Peyer's patch (tissue), 4 donors: ENCODE data around the gene PPP1R13B. TPM values are rescaled to one million over a fixed set of nuclear protein-coding genes. Genes with fewer than 3 reads are reported as not detected.

Experiments used
- DNase-seq, 3 donors: peaks; one replicate each; pipeline ENCODE4 v3.0.0-alpha.2; 2017 to 2019
- H3K27ac ChIP-seq, 4 donors: fragments of 200-600 bp; sonication (generic); one replicate each; pipeline ENCODE4 v1.5.1; 2016 to 2019
- H3K27me3 ChIP-seq, 2 donors: fragments of 200-600 bp; sonication (generic); one replicate each; pipeline ENCODE4 v1.5.1; 2019
- H3K36me3 ChIP-seq, 3 donors: fragments of 200-600 bp; sonication (generic); one replicate each; pipeline ENCODE4 v1.5.1; 2016 to 2019
- H3K4me1 ChIP-seq, 4 donors: fragments of 200-600 bp; sonication (generic); one replicate each; pipeline ENCODE4 v1.5.1; 2016 to 2019
- H3K4me3 ChIP-seq, 4 donors: fragments of 200-600 bp; sonication (generic); 1 replicate in 3 of 4; 2 replicates in 1 of 4; pipeline ENCODE4 v1.5.1; 2016 to 2019; ENCODE audit warnings: mild to moderate bottlenecking in 1 of 4
- H3K9me3 ChIP-seq, 4 donors: fragments of 200-600 bp; sonication (generic); one replicate each; pipeline ENCODE4 v1.5.1; 2016 to 2019; ENCODE audit warnings: mild to moderate bottlenecking in 1 of 4
- CTCF ChIP-seq, 6 experiments: fragments of 450-650 bp in 4 of 6; fragments of 200-600 bp in 2 of 6; sonication (generic) in 1 of 6; IDR thresholded peaks; one replicate each; pipeline ENCODE4 v1.5.1; 2017 to 2019; ENCODE audit warnings: antibody characterized with exemption in 6 of 6, mild to moderate bottlenecking in 3 of 6, moderate library complexity in 1 of 6
- POLR2A ChIP-seq, 2 donors: fragments of 450-650 bp; IDR thresholded peaks; one replicate each; pipeline ENCODE4 v1.5.1; 2017; ENCODE audit warnings: antibody characterized with exemption in 2 of 2, mild to moderate bottlenecking in 2 of 2, moderate library complexity in 2 of 2
- total RNA-seq, 4 donors: library from RNA; depleted of rRNA; stranded (reverse); fragments of >200 nt; gene quantifications; one replicate each; pipeline ENCODE4 v1.1.0, GENCODE V29; 2016

The PPP1R13B gene
- total RNA-seq, 4 donors from 2014 or later = 30.5 to 78.3 (median 54.0) TPM

GRCh38 chr14:103705504-103706284, 141.7 kb downstream of the PPP1R13B start:
- DNase-seq = no peak
- Histone ChIP-seq H3K9me3 (no peaks in the 10 kb centered on the region), H3K36me3 (peaks cover 0 to 38% (median 0%) of the 10 kb centered on the region in 3 donors), H3K4me3 (no peak overlapping the region), H3K4me1 (peaks cover 0 to 7% (median 3%) of the 10 kb centered on the region in 4 donors), H3K27ac (peak overlapping the region in 2 of 4 donors; percentile 48 to 59), H3K27me3 (no peaks in the 10 kb centered on the region)
- TF ChIP-seq POLR2A (IDR thresholded peaks at IDR 0.05) (no peak), CTCF (IDR thresholded peaks at IDR 0.05) (no peak)

- no peaks in the 10 kb centered on the region for H3K9me3 ChIP-seq
- peak overlapping the region in 2 of 4 donors; percentile 44 to 59 for H3K27ac ChIP-seq
- H3K36me3 ChIP-seq = peaks cover 0 to 44% (median 0%) of the 10 kb centered on the region in 3 donors
- H3K4me3 ChIP-seq = no peak overlapping the region
- H3K27me3 ChIP-seq = no peaks in the 10 kb centered on the region
- TF ChIP-seq POLR2A (IDR thresholded peaks at IDR 0.05) = no peak
- TF ChIP-seq CTCF (IDR thresholded peaks at IDR 0.05) = no peak
- no peak for DNase-seq
- H3K4me1 ChIP-seq = peaks cover 0 to 8% (median 2%) of the 10 kb centered on the region in 4 donors
Observed at GRCh38 chr14:103705118-103705503, 142.3 kb downstream of the PPP1R13B start.

- Histone ChIP-seq H3K27me3 (no peaks in the 10 kb centered on the region), H3K4me3 (no peak overlapping the region), H3K27ac (peak overlapping the region in 2 of 4 donors; percentile 44 to 59), H3K9me3 (no peaks in the 10 kb centered on the region), H3K4me1 (peaks cover 0 to 8% (median 0%) of the 10 kb centered on the region in 4 donors), H3K36me3 (peaks cover 0 to 48% (median 0%) of the 10 kb centered on the region in 3 donors)
- no peak for TF ChIP-seq POLR2A (IDR thresholded peaks at IDR 0.05)
- TF ChIP-seq CTCF (IDR thresholded peaks at IDR 0.05) = no peak
- DNase-seq = no peak
Observed at GRCh38 chr14:103704708-103705107, 142.7 kb downstream of the PPP1R13B start.

- TF ChIP-seq CTCF (IDR thresholded peaks at IDR 0.05) = no peak
- no peak for TF ChIP-seq POLR2A (IDR thresholded peaks at IDR 0.05)
- H3K9me3 ChIP-seq = no peaks in the 10 kb centered on the region
- no peak overlapping the region for H3K4me3 ChIP-seq
- no peak for DNase-seq
- peaks cover 0 to 8% (median 3%) of the 10 kb centered on the region in 4 donors for H3K4me1 ChIP-seq
- peaks cover 0 to 58% (median 0%) of the 10 kb centered on the region in 3 donors for H3K36me3 ChIP-seq
- no peaks in the 10 kb centered on the region for H3K27me3 ChIP-seq
- H3K27ac ChIP-seq = no peak overlapping the region
Observed at GRCh38 chr14:103703433-103704385, 143.7 kb downstream of the PPP1R13B start.
